Upper lobe of right lung (tissue), 1 donor: ENCODE data around the gene CBR3. TPM values are rescaled to one million over a fixed set of nuclear protein-coding genes. Genes with fewer than 3 reads are reported as not detected.

Experiments
- ATAC-seq: fragments of 200-7000 bp; cut with Tn5 transposase; one replicate; pipeline ENCODE4 v1.9.1; 2020; ENCODE audit warnings: mild to moderate bottlenecking, moderate library complexity
- DNase-seq: peaks from one replicate; pipeline ENCODE4 v3.0.0-alpha.2; 2020
- H3K27ac ChIP-seq: fragments of 200-600 bp; one replicate; pipeline ENCODE4 v1.8.0; 2022
- H3K27me3 ChIP-seq: fragments of 200-600 bp; one replicate; pipeline ENCODE4 v1.8.0; 2022; ENCODE audit warnings: mild to moderate bottlenecking
- H3K36me3 ChIP-seq: fragments of 200-600 bp; one replicate; pipeline ENCODE4 v1.8.0; 2022
- H3K4me1 ChIP-seq: fragments of 200-600 bp; one replicate; pipeline ENCODE4 v1.8.0; 2022
- H3K4me3 ChIP-seq: fragments of 200-600 bp; one replicate; pipeline ENCODE4 v1.8.0; 2022; ENCODE audit warnings: mild to moderate bottlenecking
- H3K9me3 ChIP-seq: fragments of 200-600 bp; one replicate; pipeline ENCODE4 v1.8.0; 2022
- intact Hi-C: fragments of 100-400 bp; cut with DNase I; formaldehyde crosslinking; loops from one replicate; pipeline ENCODE4 v1.11.0; 2022
- total RNA-seq: library from RNA; stranded (reverse); fragmentation: NEBNext Ultra II Directional; extraction: Animal tissue kit (Norgen Biotek cat#: 25700); gene quantifications from one replicate; pipeline ENCODE4 v1.2.1, GENCODE V29; 2021
- TF ChIP-seq, protein P1 (sequence below): fragments of 200-600 bp; IDR thresholded peaks from one replicate; pipeline ENCODE4 v1.8.0; 2022; ENCODE audit warnings: antibody characterized with exemption
- donor health status: DM: no; HTN: yes; CAD: no; lungs with severe emphysema.

CBR3 gene
- total RNA-seq, 1 donor from 2014 or later = 4.1 TPM

DNA sequence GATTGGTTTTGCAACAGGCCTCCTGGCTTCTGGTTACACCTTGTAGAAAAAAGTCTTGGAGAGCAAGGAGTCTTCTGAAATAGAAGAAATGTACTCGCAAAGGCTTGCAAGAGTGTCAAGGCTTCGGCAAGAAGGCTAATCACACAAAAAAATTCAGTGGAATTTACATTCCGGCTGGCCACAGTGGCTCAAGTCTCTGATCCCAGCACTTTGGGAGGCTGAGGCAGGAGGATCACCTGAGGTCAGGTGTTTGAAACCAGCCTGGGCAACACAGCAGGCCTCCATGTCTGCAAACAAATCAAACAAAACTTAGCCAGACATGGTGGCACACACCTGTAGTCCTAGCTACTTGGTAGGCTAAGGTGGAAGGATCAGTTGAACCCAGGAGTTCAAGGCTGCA is 14.0 kb downstream of the CBR3 start:
- H3K4me1 ChIP-seq = peaks cover 18% of the 10 kb centered on the region
- H3K27me3 ChIP-seq = no peaks in the 10 kb centered on the region
- H3K4me3 ChIP-seq = no peak overlapping the region
- H3K27ac ChIP-seq = no peak overlapping the region
- no peaks in the 10 kb centered on the region for H3K36me3 ChIP-seq
- intact Hi-C loops = loop anchor here (10.0 kb wide), 1 partner anchor 176 kb away; the partner anchor contains the start of gene MORC3
- no peak for ATAC-seq
- no peak for DNase-seq
- TF ChIP-seq, protein P1, sequence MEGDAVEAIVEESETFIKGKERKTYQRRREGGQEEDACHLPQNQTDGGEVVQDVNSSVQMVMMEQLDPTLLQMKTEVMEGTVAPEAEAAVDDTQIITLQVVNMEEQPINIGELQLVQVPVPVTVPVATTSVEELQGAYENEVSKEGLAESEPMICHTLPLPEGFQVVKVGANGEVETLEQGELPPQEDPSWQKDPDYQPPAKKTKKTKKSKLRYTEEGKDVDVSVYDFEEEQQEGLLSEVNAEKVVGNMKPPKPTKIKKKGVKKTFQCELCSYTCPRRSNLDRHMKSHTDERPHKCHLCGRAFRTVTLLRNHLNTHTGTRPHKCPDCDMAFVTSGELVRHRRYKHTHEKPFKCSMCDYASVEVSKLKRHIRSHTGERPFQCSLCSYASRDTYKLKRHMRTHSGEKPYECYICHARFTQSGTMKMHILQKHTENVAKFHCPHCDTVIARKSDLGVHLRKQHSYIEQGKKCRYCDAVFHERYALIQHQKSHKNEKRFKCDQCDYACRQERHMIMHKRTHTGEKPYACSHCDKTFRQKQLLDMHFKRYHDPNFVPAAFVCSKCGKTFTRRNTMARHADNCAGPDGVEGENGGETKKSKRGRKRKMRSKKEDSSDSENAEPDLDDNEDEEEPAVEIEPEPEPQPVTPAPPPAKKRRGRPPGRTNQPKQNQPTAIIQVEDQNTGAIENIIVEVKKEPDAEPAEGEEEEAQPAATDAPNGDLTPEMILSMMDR = no peak
- no peaks in the 10 kb centered on the region for H3K9me3 ChIP-seq

DNA sequence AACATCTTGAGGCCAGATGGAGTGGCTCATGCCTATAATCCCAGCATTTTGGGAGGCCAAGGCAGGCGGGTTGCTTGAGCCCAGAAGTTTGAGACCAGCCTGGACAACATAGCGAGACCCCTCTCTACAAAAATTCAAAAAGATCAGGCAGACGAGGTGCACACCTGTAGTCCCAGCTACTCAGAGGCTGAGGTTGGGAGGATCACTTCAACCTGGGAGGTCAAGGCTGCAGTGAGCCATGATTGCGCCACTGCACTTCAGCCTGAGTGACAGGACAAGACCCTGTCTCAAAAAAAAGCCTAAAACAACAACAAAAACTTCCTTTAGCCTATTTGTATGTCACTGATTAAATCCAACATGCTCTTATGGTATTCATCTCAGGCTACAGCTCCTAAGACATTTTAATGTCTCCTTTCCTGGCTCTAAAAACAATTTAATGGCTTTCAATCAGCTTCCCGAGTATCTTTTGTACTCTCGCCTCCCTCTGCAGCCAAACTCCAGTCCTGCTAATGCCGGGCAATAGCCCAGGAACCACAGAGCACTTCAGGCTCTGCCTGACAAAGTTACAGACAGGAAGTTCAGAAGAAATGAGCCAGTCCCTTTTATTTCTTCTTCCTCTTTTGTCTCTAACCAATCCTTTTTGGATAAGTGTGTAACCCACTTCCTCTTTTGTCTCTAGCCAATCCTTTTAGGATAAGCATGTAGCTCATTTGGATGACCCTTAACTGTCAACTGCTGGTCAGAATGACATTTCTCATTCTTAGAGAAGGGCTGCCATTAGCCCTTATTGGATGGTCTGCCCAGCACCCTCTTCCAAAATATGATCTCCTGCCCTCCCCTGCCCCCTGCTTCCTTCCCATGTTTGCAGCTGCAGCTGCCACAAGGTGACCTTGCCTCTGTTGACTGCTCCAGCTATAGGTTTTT is 15.2 kb downstream of the CBR3 start:
- TF ChIP-seq, protein P1 = no peak
- Histone ChIP-seq H3K9me3 (no peaks in the 10 kb centered on the region), H3K4me3 (no peak overlapping the region), H3K27me3 (no peaks in the 10 kb centered on the region), H3K27ac (peak overlapping the region; percentile 62), H3K36me3 (no peaks in the 10 kb centered on the region), H3K4me1 (peaks cover 18% of the 10 kb centered on the region)
- ATAC-seq = peak; percentile 92
- peak; percentile 77 for DNase-seq
- intact Hi-C loops = loop anchor here (10.0 kb wide), 1 partner anchor 175 kb away; the partner anchor contains the start of gene MORC3

DNA sequence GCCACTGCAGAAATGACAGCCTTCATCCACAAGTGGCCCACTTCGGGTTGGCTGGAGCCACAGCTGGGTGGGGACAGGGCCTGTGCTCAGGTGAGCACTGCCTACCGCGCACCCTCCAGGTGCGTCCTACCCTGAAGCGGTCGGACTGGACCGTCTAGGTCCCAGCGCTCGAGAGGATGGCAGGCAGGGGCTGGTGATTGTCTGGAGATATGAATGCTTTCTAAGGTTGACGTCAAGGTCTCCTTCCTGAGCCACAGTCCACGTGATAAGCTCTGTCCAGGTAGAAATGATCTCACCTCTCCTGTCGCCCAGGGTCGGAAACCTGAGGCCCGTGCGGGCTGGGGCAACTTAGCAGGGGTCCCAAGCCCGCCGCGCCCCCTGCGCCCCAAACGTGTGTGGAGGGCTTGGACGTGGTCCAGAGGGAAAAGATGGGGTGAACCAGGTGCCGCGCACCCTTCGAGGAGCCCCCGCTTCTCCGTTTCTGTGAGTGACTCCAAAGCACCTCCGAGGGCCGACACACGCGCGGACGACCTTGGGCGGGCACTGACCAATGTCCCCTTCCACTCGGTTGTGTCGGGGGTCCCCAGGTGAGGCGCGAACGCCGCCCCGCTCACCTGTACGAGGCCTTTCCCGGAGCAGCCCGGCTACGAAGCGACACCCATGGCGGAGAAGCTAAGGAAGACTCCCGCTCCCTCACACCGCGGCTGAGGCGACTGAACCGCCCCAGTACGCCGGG is 20.9 kb downstream of the CBR3 start:
- TF ChIP-seq, protein P1 = no peak
- Histone ChIP-seq H3K36me3 (no peaks in the 10 kb centered on the region), H3K9me3 (no peaks in the 10 kb centered on the region), H3K4me1 (peaks cover 18% of the 10 kb centered on the region), H3K27me3 (no peaks in the 10 kb centered on the region), H3K27ac (peak overlapping the region; percentile 87), H3K4me3 (peak overlapping the region; percentile 75)
- DNase-seq (peak; percentile 90), ATAC-seq (peak; percentile 58)
- intact Hi-C loops = no loop called here

DNA sequence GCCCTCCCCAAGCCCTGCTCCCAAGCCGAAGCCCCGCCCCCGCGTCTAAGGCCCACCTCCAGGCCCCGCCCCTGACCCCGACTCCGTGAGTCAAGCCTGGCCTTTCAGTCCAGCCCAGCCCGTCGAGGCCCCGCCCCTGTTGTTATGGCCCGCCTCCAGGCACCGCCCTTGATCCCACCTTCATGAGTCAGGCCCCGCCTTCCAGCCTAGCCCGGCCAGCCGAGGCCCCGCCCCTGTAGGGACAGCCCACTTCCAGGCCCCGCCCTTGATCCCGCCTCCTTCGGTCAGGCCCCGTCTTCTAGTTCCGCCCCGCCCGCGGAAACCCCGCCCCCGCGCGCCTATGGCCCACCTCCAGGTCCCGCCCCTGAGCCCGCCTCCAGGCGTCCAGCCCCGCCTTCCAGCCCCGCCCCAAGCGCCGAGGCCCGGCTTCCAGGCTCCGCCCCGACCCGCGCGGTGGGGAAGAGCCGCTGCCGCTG is 21.5 kb downstream of the CBR3 start:
- H3K9me3 ChIP-seq = no peaks in the 10 kb centered on the region
- ATAC-seq (peak; percentile 94), DNase-seq (peak; percentile 100)
- peaks cover 16% of the 10 kb centered on the region for H3K4me1 ChIP-seq
- intact Hi-C loops = no loop called here
- TF ChIP-seq, protein P1 = no peak
- peak overlapping the region; percentile 93 for H3K4me3 ChIP-seq
- peak overlapping the region; percentile 87 for H3K27ac ChIP-seq
- H3K27me3 ChIP-seq = no peaks in the 10 kb centered on the region
- H3K36me3 ChIP-seq = no peaks in the 10 kb centered on the region

GRCh38 chr21:36156815-36157670 is 22.2 kb downstream of the CBR3 start, which contains the start of gene DOP1B:
DOP1B (plus strand) TSS chr21:36156824; CDS start chr21:36164734, 7,910 bp downstream.
- intact Hi-C loops = no loop called here
- peak within 1 kb of the TSS; percentile 93 for H3K4me3 ChIP-seq
- no peaks in the 10 kb centered on the region for H3K27me3 ChIP-seq
- TF ChIP-seq, protein P1 = no peak
- H3K9me3 ChIP-seq = no peaks in the 10 kb centered on the region
- H3K36me3 ChIP-seq = no peaks in the 10 kb centered on the region
- DNase-seq (no peak), ATAC-seq (peak; percentile 20)
- peaks cover 16% of the 10 kb centered on the region for H3K4me1 ChIP-seq
- peak within 1 kb of the TSS; percentile 87 for H3K27ac ChIP-seq
